ENCODE measurements around the gene PIK3C2G. TPM values are rescaled to one million over a fixed set of nuclear protein-coding genes. Genes with fewer than 3 reads are reported as not detected.

Gene PIK3C2G
- total and polyA plus RNA-seq, 2 of the 13 experiments (the other 11 are each of a cell fraction or from before 2014, with no cell fraction given), result not detected

- no TSS peak for BruUV-seq (replicated peaks)
- DNase-seq (ENCODE audit: low spot score), result no peak
- H3K36me3 ChIP-seq (replicated peaks in 1 of 2; ENCODE audit: control insufficient read depth in 1 of 2, insufficient read depth in 2 of 2, low read length in 2 of 2), result no peaks in the 10 kb centered on the region
- H3K4me2 ChIP-seq (ENCODE audit: low read depth, low read length), result no peak overlapping the region
- no peaks in the 10 kb centered on the region for H3K79me2 ChIP-seq (ENCODE audit: insufficient read depth, low read length)
- ATAC-seq, result no peak
- H3K4me1 ChIP-seq (ENCODE audit: insufficient read depth, low read length), result no peaks in the 10 kb centered on the region
- WGBS (ENCODE audit: low lambda C conversion rate), result 2% methylated on average over 3 of the region's 3 CpGs
- H3K27ac ChIP-seq (ENCODE audit: extremely low read length, insufficient read depth, low read length), result no peak overlapping the region
- intact Hi-C loops (cut with micrococcal nuclease; ENCODE audit: unreplicated experiment), result loop anchor here (10.0 kb wide), 1 partner anchor 425 kb away; no protein-coding TSS in a partner anchor
- H3K9ac ChIP-seq (ENCODE audit: insufficient read depth, low read depth, low read length), result no peak overlapping the region
- H3K4me3 ChIP-seq (replicated peaks in 1 of 3; ENCODE audit: insufficient read depth in 1 of 3, low read depth in 2 of 3, low read length in 3 of 3), result no peak overlapping the region
- no peak overlapping the region for H2AFZ ChIP-seq (ENCODE audit: low read length)
- CTCF ChIA-PET (ENCODE audit: low intra/inter-chr PET ratio, low total read pairs), result no interaction called here
- H3K9me3 ChIP-seq (ENCODE audit: low read length), result no peaks in the 10 kb centered on the region
- no peak for FAIRE-seq
- H4K20me1 ChIP-seq (ENCODE audit: insufficient read depth, low read length), result no peaks in the 10 kb centered on the region
- POLR2A ChIA-PET, result no interaction called here
- peak; percentile 75 for TF ChIP-seq CREB1 (IDR thresholded peaks at IDR 0.05)
- TF ChIP-seq CREB1 (CRISPR knock-in tag; IDR thresholded peaks at IDR 0.05), result no peak
- TF ChIP-seq ZNF646 (CRISPR knock-in tag; IDR thresholded peaks at IDR 0.05), result no peak
- no peak for TF ChIP-seq MEIS2 (CRISPR knock-in tag; IDR thresholded peaks at IDR 0.05)
- peak; percentile 81 for TF ChIP-seq ATF7 (IDR thresholded peaks at IDR 0.05)
- no peak for TF ChIP-seq ATF7 (CRISPR knock-in tag; IDR thresholded peaks at IDR 0.05)
- no peak for TF ChIP-seq NFYC (CRISPR knock-in tag; IDR thresholded peaks at IDR 0.05)
- in situ Hi-C loops (cut with HindIII; ENCODE audit: extremely low pct_ligation_motif_present, low pct_unique_long_range_greater_than_20kb), result loop anchor here (25.0 kb wide), 2 partner anchors 748 to 848 kb away; no protein-coding TSS in a partner anchor
- H3K27me3 ChIP-seq (ENCODE audit: control insufficient read depth in 1 of 2, insufficient read depth in 2 of 2, low read length in 2 of 2), result no peaks in the 10 kb centered on the region
Observed at GRCh38 chr12:18439541-18439940, 178.2 kb downstream of the PIK3C2G start.
